Germinal center (tissue), 1 donor: Measurements from ENCODE around the gene ACACA.

Experiments
- DNase-seq: peaks from one replicate; pipeline ENCODE4 v3.0.0; 2012; ENCODE audit warnings: mixed read lengths, low spot score

ACACA gene

GRCh38 chr17:37065486-37066321, 340.9 kb downstream of the ACACA start:
- DNase-seq = no peak

GRCh38 chr17:37064956-37065355, 341.7 kb downstream of the ACACA start:
- no peak for DNase-seq

- no peak for DNase-seq
Observed at GRCh38 chr17:37064206-37064605, 342.4 kb downstream of the ACACA start.

- DNase-seq = no peak
Observed at GRCh38 chr17:37062021-37062420, 344.6 kb downstream of the ACACA start.

- DNase-seq = no peak
Observed at GRCh38 chr17:37060928-37061327, 345.7 kb downstream of the ACACA start.

- DNase-seq = no peak
Observed at GRCh38 chr17:37060094-37060493, 346.5 kb downstream of the ACACA start.

- DNase-seq = no peak
Observed at GRCh38 chr17:37059493-37059892, 347.1 kb downstream of the ACACA start.

GRCh38 chr17:37056622-37057021, 350.0 kb downstream of the ACACA start:
- no peak for DNase-seq

- no peak for DNase-seq
Observed at GRCh38 chr17:37054894-37055293, 351.7 kb downstream of the ACACA start.

GRCh38 chr17:37052450-37052849, 354.2 kb downstream of the ACACA start:
- DNase-seq = no peak

GRCh38 chr17:37051833-37052232, 354.8 kb downstream of the ACACA start:
- no peak for DNase-seq

- DNase-seq = no peak
Observed at GRCh38 chr17:37051381-37051780, 355.3 kb downstream of the ACACA start.

GRCh38 chr17:37050920-37051319, 355.7 kb downstream of the ACACA start:
- no peak for DNase-seq

- DNase-seq = no peak
Observed at GRCh38 chr17:37048811-37049210, 357.8 kb downstream of the ACACA start.

GRCh38 chr17:37047631-37048104, 359.0 kb downstream of the ACACA start:
- DNase-seq = peak; percentile 76

GRCh38 chr17:37045351-37045922, 361.2 kb downstream of the ACACA start:
- DNase-seq = no peak

- DNase-seq = no peak
Observed at GRCh38 chr17:37043201-37043600, 363.4 kb downstream of the ACACA start.

GRCh38 chr17:37041932-37042331, 364.7 kb downstream of the ACACA start:
- DNase-seq = no peak

- DNase-seq = no peak
Observed at GRCh38 chr17:37039269-37039668, 367.4 kb downstream of the ACACA start.

GRCh38 chr17:37037590-37038155, 369.0 kb downstream of the ACACA start:
- no peak for DNase-seq
